K562 (cell line): ENCODE results near the gene PLBD1. TPM values are rescaled to one million over a fixed set of nuclear protein-coding genes. Genes with fewer than 3 reads are reported as not detected.

ENCODE experiments used
- polyA plus RNA-seq, 8 experiments: library from polyadenylated mRNA; depleted of rRNA in 4 of 8; stranded (reverse) in 5 of 8; unstranded in 3 of 8; fragments of >200 nt; fragmentation: Nextera tagmentation in 2 of 8; fragmentation: Illumina TruSeq in 1 of 8; extraction: Ambion mirVana in 2 of 8; extraction: Trizol in 1 of 8; gene quantifications; 2 replicates each; pipeline versions ENCODE4 v1.2.1 to v1.2.3, GENCODE V29; 2011 to 2014; ENCODE audit warnings: inconsistent platforms in 1 of 8, missing spikeins in 1 of 8
- total RNA-seq, 7 experiments: library from RNA; depleted of rRNA in 6 of 7; stranded (reverse); fragments of >200 nt in 6 of 7; fragmentation: Illumina TruSeq in 2 of 7; extraction: Trizol in 2 of 7; gene quantifications; 2 replicates each; pipeline versions ENCODE4 v1.2.1 to v1.2.3, GENCODE V29; 2011 to 2021; ENCODE audit warnings: low replicate concordance in 1 of 7
- TF ChIP-seq, protein P1 (sequence below): fragments of 450-650 bp; IDR thresholded peaks from 2 replicates; pipeline ENCODE4 v1.6.1; 2016; ENCODE audit warnings: mild to moderate bottlenecking, moderate library complexity
- TF ChIP-seq, protein P2 (sequence below), 2 experiments: fragments of 450-650 bp in 1 of 2; sonication (generic) in 1 of 2; formaldehyde crosslinking; conservative IDR thresholded peaks; 2 replicates each; pipeline versions ENCODE4 v1.4.0 to v1.8.1; 2020 to 2022; ENCODE audit warnings: mild to moderate bottlenecking in 1 of 2, missing genetic modification reagents in 1 of 2
- TF ChIP-seq, protein P3 (sequence below): sonication (generic); formaldehyde crosslinking; IDR thresholded peaks from 2 replicates; pipeline ENCODE4 v1.9.0; 2022; ENCODE audit warnings: mild to moderate bottlenecking, missing genetic modification reagents
- TF ChIP-seq, protein P4 (sequence below), 2 experiments: fragments of 450-650 bp; conservative IDR thresholded peaks; 2 replicates each; pipeline ENCODE4 v1.6.1; 2017; ENCODE audit warnings: mild to moderate bottlenecking in 2 of 2, moderate library complexity in 2 of 2
- TF ChIP-seq, protein P5 (sequence below): fragments of 250-450 bp; sonication (Bioruptor Pico); IDR thresholded peaks from 2 replicates; pipeline ENCODE4 v1.5.0; 2020; ENCODE audit warnings: mild to moderate bottlenecking, borderline replicate concordance
- TF ChIP-seq, protein P6 (sequence below), 2 experiments: IDR thresholded peaks; 2 replicates each; pipeline ENCODE4 v1.6.1; 2011; ENCODE audit warnings: borderline replicate concordance in 1 of 2, control low read depth in 1 of 2, low read depth in 1 of 2, low read length in 1 of 2, mild to moderate bottlenecking in 1 of 2, mixed read lengths in 1 of 2, moderate library complexity in 1 of 2; ENCODE audit not compliant: insufficient read depth in 1 of 2, insufficient read length in 1 of 2, poor library complexity in 1 of 2, severe bottlenecking in 1 of 2; ENCODE audit errors: extremely low read depth in 1 of 2

PLBD1 gene
- total and polyA plus RNA-seq, 9 of the 15 experiments (the other 6 are each of a cell fraction or from before 2014, with no cell fraction given): 7.1 to 37.0 (median 20.6) TPM

DNA sequence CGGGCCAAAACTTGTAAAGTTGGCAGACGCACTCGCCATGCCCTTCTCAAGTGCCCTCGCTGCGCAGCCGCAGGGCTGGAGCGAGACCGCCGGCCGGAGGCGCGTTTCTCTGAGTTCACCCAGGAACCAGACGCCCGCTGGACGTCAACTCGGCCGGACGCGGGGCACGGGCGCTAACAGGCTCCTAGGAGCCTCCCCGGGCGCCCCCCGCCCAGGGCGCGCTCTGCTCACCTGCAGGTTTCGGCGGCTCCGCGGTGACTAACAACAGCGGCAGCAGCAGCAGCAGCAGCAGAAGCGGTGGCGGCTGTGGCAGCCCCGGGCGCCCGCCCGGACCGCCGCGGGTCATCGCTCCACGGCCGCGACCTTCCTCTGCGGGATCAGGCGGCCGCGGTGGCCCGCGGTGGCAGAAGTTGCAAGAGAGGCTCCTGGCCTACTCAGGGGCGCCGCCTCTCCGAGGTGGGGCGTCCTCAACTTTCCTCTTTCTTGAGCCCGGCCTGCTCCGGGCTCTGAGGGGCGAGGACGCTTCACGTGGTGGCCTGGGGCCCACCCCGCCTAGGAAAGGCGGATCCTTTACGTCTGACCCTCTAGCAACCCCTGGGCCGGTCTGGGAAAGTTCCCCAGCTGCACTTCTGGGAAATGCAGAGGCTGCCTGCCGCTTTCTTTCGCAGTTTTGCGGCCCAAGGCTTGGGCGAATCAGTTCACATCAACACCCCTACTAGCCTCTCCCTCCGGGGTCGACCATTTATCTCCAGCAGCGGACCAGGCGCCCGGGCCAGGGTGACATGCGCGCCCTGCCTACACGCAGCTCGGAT is at the start of gene PLBD1 (continued):
- TF ChIP-seq, protein P1, sequence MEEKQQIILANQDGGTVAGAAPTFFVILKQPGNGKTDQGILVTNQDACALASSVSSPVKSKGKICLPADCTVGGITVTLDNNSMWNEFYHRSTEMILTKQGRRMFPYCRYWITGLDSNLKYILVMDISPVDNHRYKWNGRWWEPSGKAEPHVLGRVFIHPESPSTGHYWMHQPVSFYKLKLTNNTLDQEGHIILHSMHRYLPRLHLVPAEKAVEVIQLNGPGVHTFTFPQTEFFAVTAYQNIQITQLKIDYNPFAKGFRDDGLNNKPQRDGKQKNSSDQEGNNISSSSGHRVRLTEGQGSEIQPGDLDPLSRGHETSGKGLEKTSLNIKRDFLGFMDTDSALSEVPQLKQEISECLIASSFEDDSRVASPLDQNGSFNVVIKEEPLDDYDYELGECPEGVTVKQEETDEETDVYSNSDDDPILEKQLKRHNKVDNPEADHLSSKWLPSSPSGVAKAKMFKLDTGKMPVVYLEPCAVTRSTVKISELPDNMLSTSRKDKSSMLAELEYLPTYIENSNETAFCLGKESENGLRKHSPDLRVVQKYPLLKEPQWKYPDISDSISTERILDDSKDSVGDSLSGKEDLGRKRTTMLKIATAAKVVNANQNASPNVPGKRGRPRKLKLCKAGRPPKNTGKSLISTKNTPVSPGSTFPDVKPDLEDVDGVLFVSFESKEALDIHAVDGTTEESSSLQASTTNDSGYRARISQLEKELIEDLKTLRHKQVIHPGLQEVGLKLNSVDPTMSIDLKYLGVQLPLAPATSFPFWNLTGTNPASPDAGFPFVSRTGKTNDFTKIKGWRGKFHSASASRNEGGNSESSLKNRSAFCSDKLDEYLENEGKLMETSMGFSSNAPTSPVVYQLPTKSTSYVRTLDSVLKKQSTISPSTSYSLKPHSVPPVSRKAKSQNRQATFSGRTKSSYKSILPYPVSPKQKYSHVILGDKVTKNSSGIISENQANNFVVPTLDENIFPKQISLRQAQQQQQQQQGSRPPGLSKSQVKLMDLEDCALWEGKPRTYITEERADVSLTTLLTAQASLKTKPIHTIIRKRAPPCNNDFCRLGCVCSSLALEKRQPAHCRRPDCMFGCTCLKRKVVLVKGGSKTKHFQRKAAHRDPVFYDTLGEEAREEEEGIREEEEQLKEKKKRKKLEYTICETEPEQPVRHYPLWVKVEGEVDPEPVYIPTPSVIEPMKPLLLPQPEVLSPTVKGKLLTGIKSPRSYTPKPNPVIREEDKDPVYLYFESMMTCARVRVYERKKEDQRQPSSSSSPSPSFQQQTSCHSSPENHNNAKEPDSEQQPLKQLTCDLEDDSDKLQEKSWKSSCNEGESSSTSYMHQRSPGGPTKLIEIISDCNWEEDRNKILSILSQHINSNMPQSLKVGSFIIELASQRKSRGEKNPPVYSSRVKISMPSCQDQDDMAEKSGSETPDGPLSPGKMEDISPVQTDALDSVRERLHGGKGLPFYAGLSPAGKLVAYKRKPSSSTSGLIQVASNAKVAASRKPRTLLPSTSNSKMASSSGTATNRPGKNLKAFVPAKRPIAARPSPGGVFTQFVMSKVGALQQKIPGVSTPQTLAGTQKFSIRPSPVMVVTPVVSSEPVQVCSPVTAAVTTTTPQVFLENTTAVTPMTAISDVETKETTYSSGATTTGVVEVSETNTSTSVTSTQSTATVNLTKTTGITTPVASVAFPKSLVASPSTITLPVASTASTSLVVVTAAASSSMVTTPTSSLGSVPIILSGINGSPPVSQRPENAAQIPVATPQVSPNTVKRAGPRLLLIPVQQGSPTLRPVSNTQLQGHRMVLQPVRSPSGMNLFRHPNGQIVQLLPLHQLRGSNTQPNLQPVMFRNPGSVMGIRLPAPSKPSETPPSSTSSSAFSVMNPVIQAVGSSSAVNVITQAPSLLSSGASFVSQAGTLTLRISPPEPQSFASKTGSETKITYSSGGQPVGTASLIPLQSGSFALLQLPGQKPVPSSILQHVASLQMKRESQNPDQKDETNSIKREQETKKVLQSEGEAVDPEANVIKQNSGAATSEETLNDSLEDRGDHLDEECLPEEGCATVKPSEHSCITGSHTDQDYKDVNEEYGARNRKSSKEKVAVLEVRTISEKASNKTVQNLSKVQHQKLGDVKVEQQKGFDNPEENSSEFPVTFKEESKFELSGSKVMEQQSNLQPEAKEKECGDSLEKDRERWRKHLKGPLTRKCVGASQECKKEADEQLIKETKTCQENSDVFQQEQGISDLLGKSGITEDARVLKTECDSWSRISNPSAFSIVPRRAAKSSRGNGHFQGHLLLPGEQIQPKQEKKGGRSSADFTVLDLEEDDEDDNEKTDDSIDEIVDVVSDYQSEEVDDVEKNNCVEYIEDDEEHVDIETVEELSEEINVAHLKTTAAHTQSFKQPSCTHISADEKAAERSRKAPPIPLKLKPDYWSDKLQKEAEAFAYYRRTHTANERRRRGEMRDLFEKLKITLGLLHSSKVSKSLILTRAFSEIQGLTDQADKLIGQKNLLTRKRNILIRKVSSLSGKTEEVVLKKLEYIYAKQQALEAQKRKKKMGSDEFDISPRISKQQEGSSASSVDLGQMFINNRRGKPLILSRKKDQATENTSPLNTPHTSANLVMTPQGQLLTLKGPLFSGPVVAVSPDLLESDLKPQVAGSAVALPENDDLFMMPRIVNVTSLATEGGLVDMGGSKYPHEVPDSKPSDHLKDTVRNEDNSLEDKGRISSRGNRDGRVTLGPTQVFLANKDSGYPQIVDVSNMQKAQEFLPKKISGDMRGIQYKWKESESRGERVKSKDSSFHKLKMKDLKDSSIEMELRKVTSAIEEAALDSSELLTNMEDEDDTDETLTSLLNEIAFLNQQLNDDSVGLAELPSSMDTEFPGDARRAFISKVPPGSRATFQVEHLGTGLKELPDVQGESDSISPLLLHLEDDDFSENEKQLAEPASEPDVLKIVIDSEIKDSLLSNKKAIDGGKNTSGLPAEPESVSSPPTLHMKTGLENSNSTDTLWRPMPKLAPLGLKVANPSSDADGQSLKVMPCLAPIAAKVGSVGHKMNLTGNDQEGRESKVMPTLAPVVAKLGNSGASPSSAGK: peak; percentile 82
- TF ChIP-seq, protein P2, sequence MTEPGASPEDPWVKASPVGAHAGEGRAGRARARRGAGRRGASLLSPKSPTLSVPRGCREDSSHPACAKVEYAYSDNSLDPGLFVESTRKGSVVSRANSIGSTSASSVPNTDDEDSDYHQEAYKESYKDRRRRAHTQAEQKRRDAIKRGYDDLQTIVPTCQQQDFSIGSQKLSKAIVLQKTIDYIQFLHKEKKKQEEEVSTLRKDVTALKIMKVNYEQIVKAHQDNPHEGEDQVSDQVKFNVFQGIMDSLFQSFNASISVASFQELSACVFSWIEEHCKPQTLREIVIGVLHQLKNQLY (CRISPR knock-in tag; conservative IDR thresholded peaks at IDR 0.05): no peak
- TF ChIP-seq, protein P3, sequence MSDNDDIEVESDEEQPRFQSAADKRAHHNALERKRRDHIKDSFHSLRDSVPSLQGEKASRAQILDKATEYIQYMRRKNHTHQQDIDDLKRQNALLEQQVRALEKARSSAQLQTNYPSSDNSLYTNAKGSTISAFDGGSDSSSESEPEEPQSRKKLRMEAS (CRISPR knock-in tag): peak; percentile 71
- TF ChIP-seq, protein P4, sequence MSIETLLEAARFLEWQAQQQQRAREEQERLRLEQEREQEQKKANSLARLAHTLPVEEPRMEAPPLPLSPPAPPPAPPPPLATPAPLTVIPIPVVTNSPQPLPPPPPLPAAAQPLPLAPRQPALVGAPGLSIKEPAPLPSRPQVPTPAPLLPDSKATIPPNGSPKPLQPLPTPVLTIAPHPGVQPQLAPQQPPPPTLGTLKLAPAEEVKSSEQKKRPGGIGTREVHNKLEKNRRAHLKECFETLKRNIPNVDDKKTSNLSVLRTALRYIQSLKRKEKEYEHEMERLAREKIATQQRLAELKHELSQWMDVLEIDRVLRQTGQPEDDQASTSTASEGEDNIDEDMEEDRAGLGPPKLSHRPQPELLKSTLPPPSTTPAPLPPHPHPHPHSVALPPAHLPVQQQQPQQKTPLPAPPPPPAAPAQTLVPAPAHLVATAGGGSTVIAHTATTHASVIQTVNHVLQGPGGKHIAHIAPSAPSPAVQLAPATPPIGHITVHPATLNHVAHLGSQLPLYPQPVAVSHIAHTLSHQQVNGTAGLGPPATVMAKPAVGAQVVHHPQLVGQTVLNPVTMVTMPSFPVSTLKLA (conservative IDR thresholded peaks at IDR 0.05): peak in 1 of 2 experiments; percentile 34; a peak in 2 of 4 replicates
- TF ChIP-seq, protein P5, sequence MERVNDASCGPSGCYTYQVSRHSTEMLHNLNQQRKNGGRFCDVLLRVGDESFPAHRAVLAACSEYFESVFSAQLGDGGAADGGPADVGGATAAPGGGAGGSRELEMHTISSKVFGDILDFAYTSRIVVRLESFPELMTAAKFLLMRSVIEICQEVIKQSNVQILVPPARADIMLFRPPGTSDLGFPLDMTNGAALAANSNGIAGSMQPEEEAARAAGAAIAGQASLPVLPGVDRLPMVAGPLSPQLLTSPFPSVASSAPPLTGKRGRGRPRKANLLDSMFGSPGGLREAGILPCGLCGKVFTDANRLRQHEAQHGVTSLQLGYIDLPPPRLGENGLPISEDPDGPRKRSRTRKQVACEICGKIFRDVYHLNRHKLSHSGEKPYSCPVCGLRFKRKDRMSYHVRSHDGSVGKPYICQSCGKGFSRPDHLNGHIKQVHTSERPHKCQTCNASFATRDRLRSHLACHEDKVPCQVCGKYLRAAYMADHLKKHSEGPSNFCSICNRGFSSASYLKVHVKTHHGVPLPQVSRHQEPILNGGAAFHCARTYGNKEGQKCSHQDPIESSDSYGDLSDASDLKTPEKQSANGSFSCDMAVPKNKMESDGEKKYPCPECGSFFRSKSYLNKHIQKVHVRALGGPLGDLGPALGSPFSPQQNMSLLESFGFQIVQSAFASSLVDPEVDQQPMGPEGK (CRISPR knock-in tag): no peak
- TF ChIP-seq, protein P6, sequence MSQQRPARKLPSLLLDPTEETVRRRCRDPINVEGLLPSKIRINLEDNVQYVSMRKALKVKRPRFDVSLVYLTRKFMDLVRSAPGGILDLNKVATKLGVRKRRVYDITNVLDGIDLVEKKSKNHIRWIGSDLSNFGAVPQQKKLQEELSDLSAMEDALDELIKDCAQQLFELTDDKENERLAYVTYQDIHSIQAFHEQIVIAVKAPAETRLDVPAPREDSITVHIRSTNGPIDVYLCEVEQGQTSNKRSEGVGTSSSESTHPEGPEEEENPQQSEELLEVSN (IDR thresholded peaks at IDR 0.05; ENCODE audit: borderline replicate concordance in 1 of 2, extremely low read depth in 1 of 2, insufficient read depth in 1 of 2, insufficient read length in 1 of 2, low read depth in 1 of 2, low read length in 1 of 2, poor library complexity in 1 of 2, severe bottlenecking in 1 of 2): peak; percentile 65 to 73
